CD4-positive, alpha-beta memory T cell (primary cell): ENCODE measurements around the gene BCL10. TPM values are rescaled to one million over a fixed set of nuclear protein-coding genes. Genes with fewer than 3 reads are reported as not detected.
"Not testable (repeated sequence)": the region's sequence is repeated elsewhere in the genome, so short reads cannot be mapped to it uniquely, and the experiment has no call there.

Experiments used
- CTCF ChIA-PET: fragments of 350-600 bp; sonication (Branson Sonifier 250); formaldehyde crosslinking; loops from one replicate; lab custom pipeline; 2021; ENCODE audit warnings: inconsistent platforms; ENCODE audit not compliant: partially characterized antibody; lab: Charles Lee
- POLR2A ChIA-PET: fragments of 350-600 bp; sonication (Branson Sonifier 250); formaldehyde crosslinking; loops from one replicate; lab custom pipeline; 2021; ENCODE audit not compliant: partially characterized antibody; lab: Charles Lee
- DNase-seq, 5 donors: peaks; one replicate each; pipeline versions ENCODE4 v3.0.0 to v3.0.0-alpha.2; 2020 to 2022; ENCODE audit warnings: mixed read lengths in 1 of 5
- H3K27ac ChIP-seq: one replicate; pipeline ENCODE4 v1.7.0; 2013; ENCODE audit warnings: low read depth, low read length
- H3K27me3 ChIP-seq: 2 replicates; pipeline ENCODE4 v1.7.0; 2013; ENCODE audit warnings: mild to moderate bottlenecking, low read length, moderate library complexity; ENCODE audit not compliant: insufficient read depth
- H3K36me3 ChIP-seq: 2 replicates; pipeline ENCODE4 v1.7.0; 2013; ENCODE audit warnings: mild to moderate bottlenecking, low read length, moderate library complexity; ENCODE audit not compliant: insufficient read depth
- H3K4me1 ChIP-seq: 2 replicates; pipeline ENCODE4 v1.7.0; 2013; ENCODE audit warnings: mild to moderate bottlenecking, low read length, moderate library complexity; ENCODE audit not compliant: insufficient read depth
- H3K4me3 ChIP-seq, 2 donors: one replicate each; pipeline ENCODE4 v1.7.0; 2013; ENCODE audit warnings: low read length in 2 of 2, mild to moderate bottlenecking in 1 of 2
- H3K9me3 ChIP-seq, 2 donors: one replicate each; pipeline ENCODE4 v1.7.0; 2013; ENCODE audit warnings: low read length in 2 of 2, control low read depth in 1 of 2; ENCODE audit not compliant: control insufficient read depth in 1 of 2
- H3K27ac Mint-ChIP-seq, 7 donors: one replicate each; pipeline ENCODE4 v1.8.0; 2020 to 2021; ENCODE audit warnings: mixed read lengths in 7 of 7, mild to moderate bottlenecking in 6 of 7, inconsistent platforms in 3 of 7, moderate library complexity in 3 of 7
- H3K27me3 Mint-ChIP-seq, 2 donors: one replicate each; pipeline ENCODE4 v1.8.0; 2020 to 2021; ENCODE audit warnings: mixed read lengths in 2 of 2
- H3K36me3 Mint-ChIP-seq, 2 donors: one replicate each; pipeline ENCODE4 v1.8.0; 2020 to 2021; ENCODE audit warnings: mixed read lengths in 2 of 2, inconsistent platforms in 1 of 2, mild to moderate bottlenecking in 1 of 2
- H3K4me1 Mint-ChIP-seq, 4 donors: one replicate each; pipeline ENCODE4 v1.8.0; 2020 to 2021; ENCODE audit warnings: mixed read lengths in 4 of 4, mild to moderate bottlenecking in 1 of 4
- H3K4me3 Mint-ChIP-seq, 8 donors: one replicate each; pipeline ENCODE4 v1.8.0; 2020 to 2021; ENCODE audit warnings: mixed read lengths in 8 of 8, mild to moderate bottlenecking in 7 of 8, moderate library complexity in 6 of 8, inconsistent platforms in 3 of 8
- H3K9me3 Mint-ChIP-seq, 8 donors: one replicate each; pipeline ENCODE4 v1.8.0; 2020 to 2021; ENCODE audit warnings: mixed read lengths in 8 of 8, mild to moderate bottlenecking in 5 of 8, inconsistent platforms in 3 of 8, moderate library complexity in 1 of 8
- intact Hi-C: fragments of 100-400 bp; cut with micrococcal nuclease; formaldehyde crosslinking; loops from one replicate; pipeline ENCODE4 v1.15.1; 2023
- polyA plus RNA-seq, 2 donors: library from polyadenylated mRNA; unstranded; fragments of 300-500 nt; fragmentation: Illumina TruSeq; gene quantifications; one replicate each; pipeline ENCODE4 v1.2.3, GENCODE V29; 2021
- total RNA-seq, 2 experiments: library from RNA; stranded (reverse); gene quantifications; one replicate each; pipeline ENCODE4 v1.2.3, GENCODE V29; 2021

The BCL10 gene
- total and polyA plus RNA-seq, 4 experiments from 2014 or later: 21.2 to 37.0 (median 30.8) TPM

- Mint-ChIP-seq H3K4me1 (peaks cover 27 to 56% (median 41%) of the 10 kb centered on the region in 4 donors), H3K36me3 (peaks cover 26 to 46% of the 10 kb centered on the region in 2 donors), H3K4me3 (peak within 1 kb of the TSS; percentile 98 to 99 (median 98)), H3K27me3 (no peaks in the 10 kb centered on the region), H3K9me3 (peaks cover 0 to 2% (median 0%) of the 10 kb centered on the region in 8 donors), H3K27ac (peak within 1 kb of the TSS; percentile 94 to 98 (median 97))
- intact Hi-C loops: loop anchor here (1.0 to 5.0 kb wide), 7 partner anchors 17 to 567 kb away; partner anchors contain the start of genes BCL10, MCOLN2, SSX2IP and SYDE2
- peak within 1 kb of the TSS; percentile 85 to 95 for H3K4me3 ChIP-seq
- H3K36me3 ChIP-seq: peaks cover 10% of the 10 kb centered on the region
- ChIA-PET POLR2A (interaction anchor here (0.7 to 3.1 kb wide), 13 partner anchors 11 to 1137 kb away, joined by 3 to 53 read pairs (median 3); partner anchors contain the start of genes BCL10, GNG5, MCOLN3 and ODF2L), CTCF (interaction anchor here (0.7 to 14.5 kb wide), 47 partner anchors 9 to 817 kb away, joined by 3 to 282 read pairs (median 4); partner anchors contain the start of genes BCL10 and SYDE2)
- H3K27me3 ChIP-seq: no peaks in the 10 kb centered on the region
- peak; percentile 93 to 96 (median 95) for DNase-seq
- H3K9me3 ChIP-seq: no peaks in the 10 kb centered on the region
- peaks cover 35% of the 10 kb centered on the region for H3K4me1 ChIP-seq
- H3K27ac ChIP-seq: peak within 1 kb of the TSS; percentile 80
Observed at GRCh38 chr1:85259118-85259911, 17.1 kb downstream of the BCL10 start, which contains the start of gene C1orf52. Gene C1orf52 (minus strand): TSS chr1:85259662. CDS start chr1:85259633, 29 bp downstream.

- no peaks in the 10 kb centered on the region for H3K27me3 Mint-ChIP-seq
- H3K4me1 Mint-ChIP-seq: peaks cover 29 to 61% (median 45%) of the 10 kb centered on the region in 4 donors
Observed at GRCh38 chr1:85258536-85259117, 17.8 kb downstream of the BCL10 start.

GRCh38 chr1:85249042-85249441 is 27.4 kb downstream of the BCL10 start:
- H3K36me3 ChIP-seq, H3K27ac ChIP-seq, intact Hi-C loops, H3K27ac Mint-ChIP-seq, H3K9me3 Mint-ChIP-seq, H3K4me3 ChIP-seq, H3K4me3 Mint-ChIP-seq, DNase-seq, H3K9me3 ChIP-seq, H3K27me3 Mint-ChIP-seq, H3K27me3 ChIP-seq: not testable (repeated sequence)
- Mint-ChIP-seq H3K4me1 (peaks cover 5 to 15% (median 9%) of the 10 kb centered on the region in 4 donors), H3K36me3 (peaks cover 16 to 23% of the 10 kb centered on the region in 2 donors)
- CTCF ChIA-PET: interaction anchor here (0.6 to 1.8 kb wide), 3 partner anchors 8 to 304 kb away, joined by 3 to 6 read pairs (median 5); no protein-coding TSS in a partner anchor
- H3K4me1 ChIP-seq: peaks cover 10% of the 10 kb centered on the region
- POLR2A ChIA-PET: interaction anchor here (0.9 kb wide), 1 partner anchor 11 kb away, joined by 4 read pairs; the partner anchor contains the start of gene C1orf52

More at GRCh38 chr1:85258536-85259117, 17.8 kb downstream of the BCL10 start:
- DNase-seq: no peak
- peaks cover 10% of the 10 kb centered on the region for H3K36me3 ChIP-seq
- peaks cover 0 to 2% (median 0%) of the 10 kb centered on the region in 8 donors for H3K9me3 Mint-ChIP-seq
- peak overlapping the region; percentile 80 for H3K27ac ChIP-seq
- H3K36me3 Mint-ChIP-seq: peaks cover 23 to 46% of the 10 kb centered on the region in 2 donors
- peaks cover 41% of the 10 kb centered on the region for H3K4me1 ChIP-seq
- ChIA-PET CTCF (interaction anchor here (0.6 to 14.5 kb wide), 44 partner anchors 8 to 956 kb away, joined by 3 to 282 read pairs (median 4); partner anchors contain the start of genes BCL10 and SYDE2), POLR2A (interaction anchor here (0.8 to 3.1 kb wide), 11 partner anchors 13 to 1114 kb away, joined by 3 to 53 read pairs (median 3); partner anchors contain the start of genes BCL10, GNG5, MCOLN3 and PRKACB)
- H3K4me3 ChIP-seq: peak overlapping the region; percentile 85 to 95
- peak overlapping the region; percentile 98 to 99 (median 98) for H3K4me3 Mint-ChIP-seq
- H3K9me3 ChIP-seq: no peaks in the 10 kb centered on the region
- peak overlapping the region; percentile 87 to 98 (median 97) for H3K27ac Mint-ChIP-seq
- intact Hi-C loops: loop anchor here (1.0 to 5.0 kb wide), 7 partner anchors 18 to 566 kb away; partner anchors contain the start of genes BCL10, MCOLN2, SSX2IP and SYDE2
- no peaks in the 10 kb centered on the region for H3K27me3 ChIP-seq

GRCh38 chr1:85245891-85246290 is 30.5 kb downstream of the BCL10 start:
- intact Hi-C loops: no loop called here
- Mint-ChIP-seq H3K36me3 (peaks cover 9 to 13% of the 10 kb centered on the region in 2 donors), H3K9me3 (peaks cover 0 to 2% (median 0%) of the 10 kb centered on the region in 8 donors), H3K4me1 (peaks cover 3 to 6% (median 5%) of the 10 kb centered on the region in 4 donors), H3K27me3 (no peaks in the 10 kb centered on the region), H3K27ac (no peak overlapping the region), H3K4me3 (no peak overlapping the region)
- POLR2A ChIA-PET: no interaction called here
- CTCF ChIA-PET: no interaction called here
- Histone ChIP-seq H3K27me3 (no peaks in the 10 kb centered on the region), H3K36me3 (no peaks in the 10 kb centered on the region), H3K4me1 (peaks cover 3% of the 10 kb centered on the region), H3K9me3 (no peaks in the 10 kb centered on the region), H3K4me3 (no peak overlapping the region), H3K27ac (no peak overlapping the region)
- no peak for DNase-seq

DNA sequence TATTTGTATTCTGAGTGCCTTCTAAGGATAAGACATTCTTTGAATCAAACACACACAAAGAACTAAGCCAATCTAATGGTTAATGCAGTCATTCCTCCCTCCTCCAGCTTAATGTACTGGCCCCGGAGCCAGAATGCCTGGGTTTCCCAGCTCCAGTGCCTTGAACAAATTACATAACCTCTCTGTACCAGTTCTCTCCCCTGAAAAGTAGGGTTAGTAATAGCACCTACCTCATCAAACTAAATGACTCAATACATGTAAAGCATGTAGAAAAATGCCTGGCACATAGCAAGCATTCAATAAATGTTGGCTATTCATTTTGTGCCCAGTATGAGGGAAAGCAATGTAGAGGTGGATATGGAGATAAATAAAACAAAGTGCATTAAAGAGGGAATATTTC is 31.0 kb downstream of the BCL10 start:
- Histone ChIP-seq H3K36me3 (no peaks in the 10 kb centered on the region), H3K4me3 (no peak overlapping the region), H3K4me1 (peaks cover 7% of the 10 kb centered on the region), H3K27me3 (no peaks in the 10 kb centered on the region), H3K27ac (no peak overlapping the region), H3K9me3 (no peaks in the 10 kb centered on the region)
- Mint-ChIP-seq H3K4me1 (peaks cover 5 to 10% (median 9%) of the 10 kb centered on the region in 4 donors), H3K27me3 (no peaks in the 10 kb centered on the region), H3K36me3 (peaks cover 6 to 11% of the 10 kb centered on the region in 2 donors), H3K9me3 (peaks cover 0 to 2% (median 0%) of the 10 kb centered on the region in 8 donors), H3K4me3 (no peak overlapping the region), H3K27ac (no peak overlapping the region)
- no peak for DNase-seq
- intact Hi-C loops: no loop called here
- CTCF ChIA-PET: interaction anchor here (0.6 kb wide), 1 partner anchor 14 kb away, joined by 5 read pairs; the partner anchor contains the start of gene C1orf52
- POLR2A ChIA-PET: no interaction called here

DNA sequence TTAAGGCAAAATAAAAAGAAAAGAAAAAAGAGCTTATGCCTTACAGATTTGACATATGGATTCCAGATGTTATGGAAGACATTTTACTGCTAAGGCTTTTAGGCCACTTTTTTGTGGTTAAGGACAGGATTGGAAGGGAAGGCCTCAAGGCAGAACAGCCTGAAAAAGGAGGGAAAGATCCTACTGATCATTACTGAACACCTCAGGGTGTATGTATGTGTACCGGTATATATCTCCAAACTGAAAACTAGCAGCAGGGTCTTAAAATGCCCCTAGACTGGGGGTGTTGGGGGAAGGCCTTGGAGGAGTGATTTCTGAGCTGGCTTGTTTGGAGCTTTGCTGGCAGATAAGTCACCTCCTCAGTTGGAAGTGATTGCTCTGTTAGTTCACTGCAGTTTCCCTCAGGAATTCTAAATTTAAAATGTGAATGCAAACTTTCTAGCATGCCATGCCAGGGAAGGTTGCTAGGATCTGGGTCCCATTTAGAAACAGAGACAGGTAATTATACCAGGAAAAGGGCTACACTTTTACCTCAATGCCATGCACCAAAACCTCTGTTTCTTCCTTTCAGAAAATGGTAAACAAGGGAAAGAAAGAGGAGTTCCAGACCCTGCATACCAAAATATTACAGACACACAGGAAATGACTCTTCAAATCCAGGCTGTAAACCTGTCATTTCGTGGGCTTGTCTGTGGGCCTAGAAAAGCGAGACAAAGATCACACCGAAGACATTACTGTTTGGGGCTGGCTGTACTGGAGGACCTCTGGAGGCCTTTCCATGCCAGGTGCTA is 32.0 kb downstream of the BCL10 start:
- no peak overlapping the region for H3K27ac Mint-ChIP-seq
- peaks cover 0 to 2% (median 0%) of the 10 kb centered on the region in 8 donors for H3K9me3 Mint-ChIP-seq
- no peaks in the 10 kb centered on the region for H3K27me3 ChIP-seq
- intact Hi-C loops: no loop called here
- no peak overlapping the region for H3K4me3 ChIP-seq
- H3K4me1 Mint-ChIP-seq: peaks cover 8 to 12% (median 11%) of the 10 kb centered on the region in 4 donors
- no peaks in the 10 kb centered on the region for H3K9me3 ChIP-seq
- H3K4me3 Mint-ChIP-seq: no peak overlapping the region
- no peak for DNase-seq
- H3K27ac ChIP-seq: no peak overlapping the region
- peaks cover 0 to 4% of the 10 kb centered on the region in 2 donors for H3K36me3 Mint-ChIP-seq
- POLR2A ChIA-PET: no interaction called here
- CTCF ChIA-PET: interaction anchor here (0.6 to 2.2 kb wide), 4 partner anchors 10 to 135 kb away, joined by 4 to 9 read pairs (median 6); partner anchors contain the start of gene C1orf52
- H3K4me1 ChIP-seq: peaks cover 8% of the 10 kb centered on the region
- H3K27me3 Mint-ChIP-seq: no peaks in the 10 kb centered on the region
- no peaks in the 10 kb centered on the region for H3K36me3 ChIP-seq
